Activated naive CD4-positive, alpha-beta T cell treated with anti-CD3 and anti-CD28 coated beads, Interleukin-2, amount 50 U/mL, for 24 hours (primary cell): ENCODE data around the gene EPX.

Source experiments
- H3K27ac Mint-ChIP-seq: one replicate; pipeline ENCODE4 v1.8.0; 2021; ENCODE audit warnings: mild to moderate bottlenecking, mixed read lengths
- H3K27me3 Mint-ChIP-seq: one replicate; pipeline ENCODE4 v1.8.0; 2021; ENCODE audit warnings: mixed read lengths
- H3K36me3 Mint-ChIP-seq: one replicate; pipeline ENCODE4 v1.8.0; 2021; ENCODE audit warnings: mixed read lengths
- H3K4me1 Mint-ChIP-seq: one replicate; pipeline ENCODE4 v1.8.0; 2021; ENCODE audit warnings: mixed read lengths
- H3K4me3 Mint-ChIP-seq: one replicate; pipeline ENCODE4 v1.8.0; 2021; ENCODE audit warnings: mild to moderate bottlenecking, mixed read lengths
- H3K9me3 Mint-ChIP-seq: one replicate; pipeline ENCODE4 v1.8.0; 2021; ENCODE audit warnings: mixed read lengths

EPX gene

GRCh38 chr17:58229881-58230280, 37.4 kb downstream of the EPX start:
- no peak overlapping the region for H3K4me3 Mint-ChIP-seq
- H3K27me3 Mint-ChIP-seq, result peaks cover 8% of the 10 kb centered on the region
- no peaks in the 10 kb centered on the region for H3K4me1 Mint-ChIP-seq
- no peak overlapping the region for H3K27ac Mint-ChIP-seq
- H3K9me3 Mint-ChIP-seq, result no peaks in the 10 kb centered on the region
- no peaks in the 10 kb centered on the region for H3K36me3 Mint-ChIP-seq

GRCh38 chr17:58231641-58232040, 39.1 kb downstream of the EPX start:
- no peaks in the 10 kb centered on the region for H3K9me3 Mint-ChIP-seq
- H3K4me3 Mint-ChIP-seq, result no peak overlapping the region
- H3K27ac Mint-ChIP-seq, result no peak overlapping the region

GRCh38 chr17:58232707-58233156, 40.2 kb downstream of the EPX start:
- no peaks in the 10 kb centered on the region for H3K36me3 Mint-ChIP-seq
- H3K4me3 Mint-ChIP-seq, result no peak overlapping the region
- peaks cover 9% of the 10 kb centered on the region for H3K27me3 Mint-ChIP-seq
- H3K4me1 Mint-ChIP-seq, result no peaks in the 10 kb centered on the region
- no peak overlapping the region for H3K27ac Mint-ChIP-seq
- no peaks in the 10 kb centered on the region for H3K9me3 Mint-ChIP-seq

More at GRCh38 chr17:58231641-58232040, 39.1 kb downstream of the EPX start:
- Mint-ChIP-seq H3K27me3 (peaks cover 10% of the 10 kb centered on the region), H3K36me3 (no peaks in the 10 kb centered on the region), H3K4me1 (no peaks in the 10 kb centered on the region)

GRCh38 chr17:58233543-58233942, 41.0 kb downstream of the EPX start:
- no peak overlapping the region for H3K4me3 Mint-ChIP-seq
- no peak overlapping the region for H3K27ac Mint-ChIP-seq
- no peaks in the 10 kb centered on the region for H3K4me1 Mint-ChIP-seq
- no peaks in the 10 kb centered on the region for H3K36me3 Mint-ChIP-seq
- H3K9me3 Mint-ChIP-seq, result no peaks in the 10 kb centered on the region
- peaks cover 5% of the 10 kb centered on the region for H3K27me3 Mint-ChIP-seq

GRCh38 chr17:58234512-58234911, 42.0 kb downstream of the EPX start:
- no peaks in the 10 kb centered on the region for H3K9me3 Mint-ChIP-seq
- no peaks in the 10 kb centered on the region for H3K36me3 Mint-ChIP-seq
- H3K4me3 Mint-ChIP-seq, result no peak overlapping the region
- H3K27me3 Mint-ChIP-seq, result peaks cover 8% of the 10 kb centered on the region
- no peak overlapping the region for H3K27ac Mint-ChIP-seq
- no peaks in the 10 kb centered on the region for H3K4me1 Mint-ChIP-seq

- Mint-ChIP-seq H3K27me3 (peaks cover 12% of the 10 kb centered on the region), H3K4me1 (no peaks in the 10 kb centered on the region), H3K4me3 (no peak overlapping the region), H3K27ac (no peak overlapping the region), H3K36me3 (no peaks in the 10 kb centered on the region), H3K9me3 (no peaks in the 10 kb centered on the region)
Observed at GRCh38 chr17:58235821-58236220, 43.3 kb downstream of the EPX start.

GRCh38 chr17:58236394-58236793, 43.9 kb downstream of the EPX start:
- no peak overlapping the region for H3K4me3 Mint-ChIP-seq
- no peaks in the 10 kb centered on the region for H3K9me3 Mint-ChIP-seq
- H3K36me3 Mint-ChIP-seq, result no peaks in the 10 kb centered on the region
- H3K4me1 Mint-ChIP-seq, result no peaks in the 10 kb centered on the region
- H3K27me3 Mint-ChIP-seq, result peaks cover 13% of the 10 kb centered on the region
- no peak overlapping the region for H3K27ac Mint-ChIP-seq

- no peaks in the 10 kb centered on the region for H3K36me3 Mint-ChIP-seq
- no peaks in the 10 kb centered on the region for H3K4me1 Mint-ChIP-seq
- no peak within 1 kb of the TSS for H3K4me3 Mint-ChIP-seq
- H3K9me3 Mint-ChIP-seq, result no peaks in the 10 kb centered on the region
- H3K27me3 Mint-ChIP-seq, result peaks cover 16% of the 10 kb centered on the region
- no peak within 1 kb of the TSS for H3K27ac Mint-ChIP-seq
Observed at GRCh38 chr17:58238147-58238634, 45.7 kb downstream of the EPX start, which contains the start of gene LPO. Gene LPO, plus strand, starts transcription at chr17:58238584. Its CDS starts 4,396 bp downstream, at chr17:58242980.

- Mint-ChIP-seq H3K27me3 (peaks cover 20% of the 10 kb centered on the region), H3K9me3 (no peaks in the 10 kb centered on the region), H3K36me3 (no peaks in the 10 kb centered on the region), H3K4me1 (no peaks in the 10 kb centered on the region), H3K4me3 (no peak overlapping the region), H3K27ac (no peak overlapping the region)
Observed at GRCh38 chr17:58239987-58240386, 47.5 kb downstream of the EPX start.

- Mint-ChIP-seq H3K27me3 (peaks cover 16% of the 10 kb centered on the region), H3K4me1 (no peaks in the 10 kb centered on the region), H3K9me3 (no peaks in the 10 kb centered on the region), H3K36me3 (no peaks in the 10 kb centered on the region), H3K4me3 (no peak overlapping the region), H3K27ac (no peak overlapping the region)
Observed at GRCh38 chr17:58242171-58242784, 49.8 kb downstream of the EPX start.

- Mint-ChIP-seq H3K9me3 (no peaks in the 10 kb centered on the region), H3K4me3 (no peak overlapping the region), H3K36me3 (no peaks in the 10 kb centered on the region), H3K4me1 (peaks cover 5% of the 10 kb centered on the region), H3K27ac (no peak overlapping the region), H3K27me3 (peaks cover 12% of the 10 kb centered on the region)
Observed at GRCh38 chr17:58244963-58245362, 52.4 kb downstream of the EPX start.

GRCh38 chr17:58245428-58246103, 53.0 kb downstream of the EPX start:
- Mint-ChIP-seq H3K4me3 (no peak overlapping the region), H3K36me3 (no peaks in the 10 kb centered on the region), H3K27ac (no peak overlapping the region), H3K4me1 (peaks cover 9% of the 10 kb centered on the region), H3K27me3 (peaks cover 10% of the 10 kb centered on the region), H3K9me3 (no peaks in the 10 kb centered on the region)

- Mint-ChIP-seq H3K4me1 (peaks cover 9% of the 10 kb centered on the region), H3K4me3 (no peak overlapping the region), H3K27ac (no peak overlapping the region)
Observed at GRCh38 chr17:58246104-58246740, 53.7 kb downstream of the EPX start.

GRCh38 chr17:58246781-58247180, 54.3 kb downstream of the EPX start:
- Mint-ChIP-seq H3K4me1 (peaks cover 9% of the 10 kb centered on the region), H3K36me3 (no peaks in the 10 kb centered on the region), H3K9me3 (no peaks in the 10 kb centered on the region), H3K27me3 (peaks cover 3% of the 10 kb centered on the region), H3K27ac (no peak overlapping the region), H3K4me3 (no peak overlapping the region)

More at GRCh38 chr17:58246104-58246740, 53.7 kb downstream of the EPX start:
- H3K36me3 Mint-ChIP-seq, result no peaks in the 10 kb centered on the region
- peaks cover 8% of the 10 kb centered on the region for H3K27me3 Mint-ChIP-seq
- no peaks in the 10 kb centered on the region for H3K9me3 Mint-ChIP-seq

GRCh38 chr17:58247511-58248363, 55.2 kb downstream of the EPX start:
- no peaks in the 10 kb centered on the region for H3K9me3 Mint-ChIP-seq
- H3K4me1 Mint-ChIP-seq, result peaks cover 9% of the 10 kb centered on the region
- no peaks in the 10 kb centered on the region for H3K36me3 Mint-ChIP-seq
- no peak overlapping the region for H3K27ac Mint-ChIP-seq
- H3K4me3 Mint-ChIP-seq, result no peak overlapping the region
- peaks cover 3% of the 10 kb centered on the region for H3K27me3 Mint-ChIP-seq
